Measurements from ENCODE around the gene RIF1. TPM values are rescaled to one million over a fixed set of nuclear protein-coding genes. Genes with fewer than 3 reads are reported as not detected.
"Not testable (repeated sequence)": the region's sequence is repeated elsewhere in the genome, so short reads cannot be mapped to it uniquely, and the experiment has no call there.

Gene RIF1
- total and polyA plus RNA-seq, 2 experiments from 2014 or later, result 13.7 to 24.9 TPM

DNA sequence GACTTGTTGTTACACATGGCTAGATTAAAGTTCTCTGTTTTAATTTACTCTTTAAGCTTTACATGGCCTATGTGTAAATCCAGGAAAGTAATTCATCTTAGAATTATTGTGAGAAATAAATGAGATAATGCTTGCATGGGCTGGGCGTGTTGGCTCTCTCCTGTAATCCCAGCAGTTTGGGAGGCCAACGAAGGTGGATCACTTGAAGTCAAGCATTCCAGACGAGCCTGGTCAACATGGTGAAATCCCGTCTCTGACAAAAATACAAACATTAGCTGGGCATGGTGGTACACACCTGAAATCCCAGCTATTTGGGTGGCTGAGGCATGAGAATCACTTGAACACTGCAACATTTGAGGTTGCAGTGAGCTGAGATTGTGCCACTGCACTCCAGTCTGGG is 4.3 kb upstream of the RIF1 start:
- H3K27ac ChIP-seq, result no peak overlapping the region
- TF ChIP-seq, protein P1, sequence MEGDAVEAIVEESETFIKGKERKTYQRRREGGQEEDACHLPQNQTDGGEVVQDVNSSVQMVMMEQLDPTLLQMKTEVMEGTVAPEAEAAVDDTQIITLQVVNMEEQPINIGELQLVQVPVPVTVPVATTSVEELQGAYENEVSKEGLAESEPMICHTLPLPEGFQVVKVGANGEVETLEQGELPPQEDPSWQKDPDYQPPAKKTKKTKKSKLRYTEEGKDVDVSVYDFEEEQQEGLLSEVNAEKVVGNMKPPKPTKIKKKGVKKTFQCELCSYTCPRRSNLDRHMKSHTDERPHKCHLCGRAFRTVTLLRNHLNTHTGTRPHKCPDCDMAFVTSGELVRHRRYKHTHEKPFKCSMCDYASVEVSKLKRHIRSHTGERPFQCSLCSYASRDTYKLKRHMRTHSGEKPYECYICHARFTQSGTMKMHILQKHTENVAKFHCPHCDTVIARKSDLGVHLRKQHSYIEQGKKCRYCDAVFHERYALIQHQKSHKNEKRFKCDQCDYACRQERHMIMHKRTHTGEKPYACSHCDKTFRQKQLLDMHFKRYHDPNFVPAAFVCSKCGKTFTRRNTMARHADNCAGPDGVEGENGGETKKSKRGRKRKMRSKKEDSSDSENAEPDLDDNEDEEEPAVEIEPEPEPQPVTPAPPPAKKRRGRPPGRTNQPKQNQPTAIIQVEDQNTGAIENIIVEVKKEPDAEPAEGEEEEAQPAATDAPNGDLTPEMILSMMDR (IDR thresholded peaks at IDR 0.05; ENCODE audit: low read depth, low read length), result no peak
- no peak overlapping the region for H3K4me3 ChIP-seq
- H3K4me1 ChIP-seq (ENCODE audit: low read depth), result no peaks in the 10 kb centered on the region
- H3K27me3 ChIP-seq, result no peaks in the 10 kb centered on the region
- no peaks in the 10 kb centered on the region for H3K9me3 ChIP-seq (ENCODE audit: low read depth)
- no peaks in the 10 kb centered on the region for H3K36me3 ChIP-seq
- no peak for DNase-seq (ENCODE audit: low read depth in 1 of 2, low spot score in 1 of 2)

DNA sequence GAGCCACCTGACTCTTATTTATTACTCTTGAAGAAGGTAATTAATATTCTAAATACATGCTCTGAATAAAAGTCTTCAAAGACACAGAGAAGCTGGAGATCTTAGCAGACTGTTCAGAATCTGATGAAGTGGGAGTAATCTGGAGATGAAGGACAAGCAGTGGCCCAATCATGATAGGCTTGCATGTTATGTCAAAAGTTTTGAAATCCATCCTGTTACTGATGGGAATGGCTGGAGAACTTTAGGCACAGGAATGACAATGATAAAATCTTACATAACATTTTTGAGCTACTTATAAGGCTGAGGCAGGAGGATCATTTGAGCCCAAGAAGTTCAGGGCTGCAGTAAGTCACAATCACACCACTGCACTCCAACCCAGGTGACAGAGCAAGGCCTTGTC is 2.4 kb upstream of the RIF1 start:
- Histone ChIP-seq H3K27me3 (no peaks in the 10 kb centered on the region), H3K9me3 (ENCODE audit: low read depth) (no peaks in the 10 kb centered on the region), H3K36me3 (no peaks in the 10 kb centered on the region), H3K4me3 (no peak overlapping the region), H3K27ac (no peak overlapping the region), H3K4me1 (ENCODE audit: low read depth) (peaks cover 7% of the 10 kb centered on the region)
- no peak for DNase-seq (ENCODE audit: low read depth in 1 of 2, low spot score in 1 of 2)
- TF ChIP-seq, protein P1 (IDR thresholded peaks at IDR 0.05; ENCODE audit: low read depth, low read length), result no peak

DNA sequence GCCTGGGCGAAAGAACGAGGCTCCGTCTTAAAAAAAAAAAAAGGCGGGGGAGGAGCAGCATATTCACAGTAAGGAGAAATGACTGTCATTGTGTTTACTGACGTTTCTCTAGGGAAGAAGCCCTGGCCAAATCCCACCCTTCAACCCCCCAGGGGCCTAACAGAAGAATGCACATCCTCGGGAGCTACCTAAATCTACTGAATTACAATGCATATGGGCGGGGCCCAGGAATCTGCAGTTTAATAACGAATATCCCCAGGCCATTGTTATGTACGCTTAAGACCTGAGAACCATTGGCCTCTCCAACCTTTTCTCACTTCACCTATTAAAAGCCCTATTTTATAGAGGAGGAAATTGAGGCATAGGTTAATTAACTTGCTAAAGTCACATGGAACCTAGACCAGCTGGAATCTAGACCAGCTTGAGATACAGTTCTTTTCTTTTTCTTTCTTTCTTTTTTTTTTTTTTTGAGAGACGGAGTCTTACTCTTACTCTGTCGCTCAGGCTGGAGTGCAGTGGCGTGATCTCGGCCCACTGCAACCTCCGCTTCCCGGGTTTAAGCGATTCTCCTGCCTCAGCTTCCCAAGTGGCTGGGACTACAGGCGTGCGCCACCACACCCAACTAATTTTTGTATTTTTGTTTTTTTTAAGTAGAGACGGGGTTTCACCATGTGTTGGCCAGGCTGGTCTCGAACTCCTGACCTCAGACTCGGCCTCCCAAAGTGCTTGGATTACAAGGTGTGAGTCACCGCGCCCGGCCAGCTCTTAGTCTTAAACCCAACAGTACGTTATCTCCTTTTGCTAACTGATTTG is 708 bp upstream of the RIF1 start:
- no peak for DNase-seq (ENCODE audit: low read depth in 1 of 2, low spot score in 1 of 2)

DNA sequence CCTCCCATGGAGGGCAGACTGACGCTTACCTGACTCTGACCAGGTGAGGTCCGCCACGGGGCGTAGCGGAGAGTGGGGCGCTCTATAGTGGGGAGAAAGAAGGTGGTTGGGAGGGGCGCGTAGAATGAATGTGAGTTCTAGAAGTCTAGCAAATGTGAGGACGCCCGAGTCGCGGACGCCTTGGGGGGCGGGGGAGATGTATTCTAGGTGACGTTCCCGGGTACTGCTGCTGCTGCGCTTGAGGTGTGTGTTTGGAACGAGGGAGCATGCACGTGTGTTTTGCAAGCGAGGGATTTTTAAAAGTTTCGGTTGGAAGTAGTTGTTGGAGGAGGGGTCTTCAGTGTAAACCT is 758 bp downstream of the RIF1 start:
- H3K36me3 ChIP-seq, result peaks cover 23% of the 10 kb centered on the region
- TF ChIP-seq, protein P1 (IDR thresholded peaks at IDR 0.05; ENCODE audit: low read depth, low read length), result no peak

More for the DNA sequence above, 708 bp upstream of the RIF1 start:
- TF ChIP-seq, protein P1 (IDR thresholded peaks at IDR 0.05; ENCODE audit: low read depth, low read length), result no peak
- H3K4me3 ChIP-seq, result no peak overlapping the region
- H3K9me3 ChIP-seq (ENCODE audit: low read depth), result no peaks in the 10 kb centered on the region
- H3K4me1 ChIP-seq (ENCODE audit: low read depth), result peaks cover 7% of the 10 kb centered on the region
- H3K27ac ChIP-seq, result no peak overlapping the region
- peaks cover 16% of the 10 kb centered on the region for H3K36me3 ChIP-seq
- H3K27me3 ChIP-seq, result no peaks in the 10 kb centered on the region

DNA sequence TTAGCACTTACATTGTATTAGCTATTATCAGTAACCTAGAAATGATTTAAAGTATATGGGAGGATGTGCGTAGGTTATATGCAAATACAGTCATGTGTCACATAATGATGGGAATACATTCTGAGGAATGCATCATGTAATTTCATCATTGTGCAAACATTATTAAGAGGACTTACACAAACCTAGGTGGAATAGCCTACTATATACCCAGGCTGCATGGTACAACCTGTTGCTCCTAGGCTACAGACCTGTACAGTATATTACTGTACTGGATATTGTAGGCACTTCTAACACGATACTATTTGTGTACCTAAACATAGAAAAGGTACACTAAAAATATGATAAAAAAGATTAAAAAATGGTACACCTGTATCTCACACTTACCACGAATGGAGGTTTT is 7.9 kb downstream of the RIF1 start:
- Histone ChIP-seq H3K36me3 (peaks cover 81% of the 10 kb centered on the region), H3K4me3 (no peak overlapping the region), H3K27ac (no peak overlapping the region), H3K27me3 (no peaks in the 10 kb centered on the region), H3K4me1 (ENCODE audit: low read depth) (no peaks in the 10 kb centered on the region), H3K9me3 (ENCODE audit: low read depth) (no peaks in the 10 kb centered on the region)
- no peak for DNase-seq (ENCODE audit: low read depth in 1 of 2, low spot score in 1 of 2)
- TF ChIP-seq, protein P1 (IDR thresholded peaks at IDR 0.05; ENCODE audit: low read depth, low read length), result no peak

More for the DNA sequence above, 758 bp downstream of the RIF1 start:
- peaks cover 7% of the 10 kb centered on the region for H3K4me1 ChIP-seq (ENCODE audit: low read depth)
- H3K27ac ChIP-seq, result peak overlapping the region; percentile 95
- peak overlapping the region; percentile 81 for H3K4me3 ChIP-seq
- no peaks in the 10 kb centered on the region for H3K9me3 ChIP-seq (ENCODE audit: low read depth)
- no peaks in the 10 kb centered on the region for H3K27me3 ChIP-seq
- peak; percentile 16 to 61 for DNase-seq (ENCODE audit: low read depth in 1 of 2, low spot score in 1 of 2)

DNA sequence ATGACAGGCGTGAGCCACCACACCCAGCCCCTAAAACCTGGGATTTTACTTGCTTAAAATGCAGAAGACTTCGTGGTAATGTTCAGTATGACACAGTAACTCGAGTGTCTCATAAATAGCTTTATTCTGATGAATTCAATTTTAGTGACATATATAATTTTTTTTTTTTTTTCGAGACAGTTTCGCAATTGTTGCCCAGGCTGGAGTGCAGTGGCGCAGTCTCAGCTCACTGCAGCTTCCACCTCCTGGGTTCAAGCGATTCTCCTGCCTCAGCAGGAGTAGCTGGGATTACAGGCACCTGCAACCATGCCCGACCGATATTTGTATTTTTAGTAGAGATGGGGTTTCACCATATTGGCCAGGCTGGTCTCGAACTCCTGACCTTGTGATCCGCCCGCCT is 12.0 kb downstream of the RIF1 start:
- H3K4me1 ChIP-seq (ENCODE audit: low read depth); H3K4me3 ChIP-seq; DNase-seq (ENCODE audit: low read depth in 1 of 2, low spot score in 1 of 2); H3K27me3 ChIP-seq; H3K27ac ChIP-seq; H3K9me3 ChIP-seq (ENCODE audit: low read depth): not testable (repeated sequence)
- H3K36me3 ChIP-seq, result peaks cover 62% of the 10 kb centered on the region

All from cardiac muscle cell (in vitro differentiated cells and primary cell).